Thyroid gland (tissue), 4 donors: ENCODE results near the gene PI16. TPM values are rescaled to one million over a fixed set of nuclear protein-coding genes. Genes with fewer than 3 reads are reported as not detected.
A peak's percentile ranks its signal among the peaks of the same experiment; 100 is the strongest.

ENCODE experiments used
- DNase-seq, 2 donors: peaks; one replicate each; pipeline ENCODE4 v3.0.0-alpha.2; 2019
- H3K27ac ChIP-seq, 3 donors: fragments of 200-600 bp; sonication (generic); 1 replicate in 2 of 3; 2 replicates in 1 of 3; pipeline ENCODE4 v1.5.1; 2016 to 2019; ENCODE audit warnings: mild to moderate bottlenecking in 1 of 3, moderate library complexity in 1 of 3
- H3K27me3 ChIP-seq: fragments of 200-600 bp; sonication (generic); one replicate; pipeline ENCODE4 v1.5.1; 2019
- H3K36me3 ChIP-seq, 2 donors: fragments of 200-600 bp; sonication (generic); one replicate each; pipeline ENCODE4 v1.5.1; 2016 to 2019
- H3K4me1 ChIP-seq, 2 donors: fragments of 200-600 bp; sonication (generic); one replicate each; pipeline ENCODE4 v1.5.1; 2017 to 2019
- H3K4me3 ChIP-seq, 3 donors: fragments of 200-600 bp; sonication (generic); replicated peaks in 1 of 3; 1 replicate in 2 of 3; 2 replicates in 1 of 3; pipeline ENCODE4 v1.5.1; 2016; ENCODE audit warnings: mild to moderate bottlenecking in 1 of 3
- H3K9me3 ChIP-seq: fragments of 200-600 bp; sonication (generic); one replicate; pipeline ENCODE4 v1.5.1; 2017
- CTCF ChIP-seq, 6 experiments: fragments of 200-600 bp in 3 of 6; fragments of 450-650 bp in 3 of 6; sonication (generic) in 3 of 6; IDR thresholded peaks; one replicate each; pipeline ENCODE4 v1.5.1; 2016 to 2019; ENCODE audit warnings: antibody characterized with exemption in 6 of 6, mild to moderate bottlenecking in 2 of 6, inconsistent platforms in 1 of 6, moderate library complexity in 1 of 6
- POLR2A ChIP-seq, 2 donors: fragments of 450-650 bp; IDR thresholded peaks; one replicate each; pipeline ENCODE4 v1.6.1; 2017; ENCODE audit warnings: antibody characterized with exemption in 2 of 2, mild to moderate bottlenecking in 2 of 2, moderate library complexity in 1 of 2
- WGBS, 2 donors: methylation state at CpG; one replicate each; pipeline ENCODE4 v1.1.5; 2017; 5-methylcytosine and 5-hydroxymethylcytosine counted together
- intact Hi-C: fragments of 100-400 bp; cut with DNase I; formaldehyde crosslinking; loops from one replicate; pipeline ENCODE4 v1.15.1; 2023
- total RNA-seq, 4 donors: library from RNA; depleted of rRNA; stranded (reverse); fragments of >200 nt; gene quantifications; one replicate each; pipeline ENCODE4 v1.2.3, GENCODE V29; 2016

The PI16 gene
- total RNA-seq, 4 donors from 2014 or later = 5.1 to 22.9 (median 9.1) TPM

DNA sequence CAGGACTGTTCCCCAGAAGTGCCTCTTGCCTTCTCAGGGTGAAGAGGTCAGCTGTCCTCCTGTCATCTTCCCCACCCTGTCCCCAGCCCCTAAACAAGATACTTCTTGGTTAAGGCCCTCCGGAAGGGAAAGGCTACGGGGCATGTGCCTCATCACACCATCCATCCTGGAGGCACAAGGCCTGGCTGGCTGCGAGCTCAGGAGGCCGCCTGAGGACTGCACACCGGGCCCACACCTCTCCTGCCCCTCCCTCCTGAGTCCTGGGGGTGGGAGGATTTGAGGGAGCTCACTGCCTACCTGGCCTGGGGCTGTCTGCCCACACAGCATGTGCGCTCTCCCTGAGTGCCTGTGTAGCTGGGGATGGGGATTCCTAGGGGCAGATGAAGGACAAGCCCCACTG lies 9.8 kb downstream of the PI16 start:
- TF ChIP-seq POLR2A (IDR thresholded peaks at IDR 0.05) (no peak), CTCF (IDR thresholded peaks at IDR 0.05) (no peak)
- Histone ChIP-seq H3K27me3 (no peaks in the 10 kb centered on the region), H3K36me3 (peaks cover 24 to 25% of the 10 kb centered on the region in 2 donors), H3K4me1 (peaks cover 25 to 39% of the 10 kb centered on the region in 2 donors), H3K9me3 (no peaks in the 10 kb centered on the region), H3K4me3 (no peak overlapping the region), H3K27ac (peak overlapping the region; percentile 45 to 75 (median 53))
- DNase-seq = peak; percentile 54
- WGBS, 2 donors = 50 to 53% methylated on average over 6 of the region's 6 CpGs
- intact Hi-C loops = no loop called here

DNA sequence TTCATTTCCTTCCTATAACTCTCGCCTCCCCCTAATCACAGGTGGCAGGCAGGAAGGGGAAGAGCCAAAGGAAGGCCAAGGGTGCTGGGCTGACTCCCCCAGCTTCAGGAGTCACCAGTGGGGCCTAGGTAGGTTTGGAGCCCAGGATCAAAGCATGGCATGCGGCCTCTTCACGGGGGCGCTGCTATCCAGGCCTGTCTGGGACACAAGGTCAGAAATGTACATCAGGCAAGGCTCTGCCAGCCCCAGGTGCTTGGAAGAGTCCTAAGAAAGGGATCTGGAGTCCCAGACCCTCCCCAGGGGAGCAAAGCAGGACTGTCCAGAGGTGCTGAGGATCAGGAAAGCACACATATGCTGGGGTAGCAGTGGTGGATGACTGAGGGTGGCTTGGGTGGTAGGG lies 10.4 kb downstream of the PI16 start:
- H3K4me1 ChIP-seq = peaks cover 31 to 45% of the 10 kb centered on the region in 2 donors
- peaks cover 30% of the 10 kb centered on the region in 2 donors for H3K36me3 ChIP-seq
- intact Hi-C loops = loop anchor here (5.0 kb wide), 1 partner anchor 53 kb away; no protein-coding TSS in a partner anchor
- H3K27ac ChIP-seq = peak overlapping the region; percentile 45 to 75 (median 53)
- no peaks in the 10 kb centered on the region for H3K27me3 ChIP-seq
- no peaks in the 10 kb centered on the region for H3K9me3 ChIP-seq
- H3K4me3 ChIP-seq = no peak overlapping the region
- no peak for DNase-seq
- 67 to 79% methylated on average over 4 of the region's 4 CpGs for WGBS, 2 donors
- no peak for TF ChIP-seq POLR2A (IDR thresholded peaks at IDR 0.05)
- TF ChIP-seq CTCF (IDR thresholded peaks at IDR 0.05) = no peak

- Histone ChIP-seq H3K27ac (no peak overlapping the region), H3K9me3 (no peaks in the 10 kb centered on the region), H3K27me3 (no peaks in the 10 kb centered on the region), H3K4me1 (peaks cover 54 to 61% of the 10 kb centered on the region in 2 donors), H3K36me3 (peaks cover 47 to 54% of the 10 kb centered on the region in 2 donors), H3K4me3 (no peak overlapping the region)
- intact Hi-C loops = loop anchor here (5.0 kb wide), 1 partner anchor 55 kb away; no protein-coding TSS in a partner anchor
- TF ChIP-seq CTCF (IDR thresholded peaks at IDR 0.05) (no peak), POLR2A (IDR thresholded peaks at IDR 0.05) (no peak)
- 86 to 92% methylated on average over 2 to 3 of the region's 3 CpGs for WGBS, 2 donors
- no peak for DNase-seq
These were observed 12.8 kb downstream of the PI16 start for GRCh38 chr6:36967301-36967700.

DNA sequence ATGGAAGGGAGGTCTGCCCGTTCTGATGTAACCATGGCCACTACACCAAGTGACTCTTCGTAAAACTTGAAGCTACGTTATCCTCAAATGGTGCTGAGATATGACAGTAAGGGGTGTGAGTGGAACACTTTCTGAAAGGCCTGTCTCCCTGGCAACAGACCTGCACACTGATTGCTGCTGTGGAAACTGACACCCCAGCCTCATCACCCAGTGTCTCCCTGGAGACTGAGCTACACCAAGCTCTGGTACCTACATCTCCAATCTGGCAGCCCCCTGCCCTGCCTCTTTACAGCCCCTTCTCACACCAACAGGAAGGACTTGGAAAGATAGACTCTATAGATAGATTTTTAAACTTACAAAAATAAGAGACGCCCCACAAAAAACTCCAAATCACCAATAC lies 13.2 kb downstream of the PI16 start:
- H3K36me3 ChIP-seq = peaks cover 47 to 58% of the 10 kb centered on the region in 2 donors
- DNase-seq = no peak
- intact Hi-C loops = loop anchor here (5.0 kb wide), 1 partner anchor 55 kb away; no protein-coding TSS in a partner anchor
- no peak overlapping the region for H3K4me3 ChIP-seq
- H3K27ac ChIP-seq = no peak overlapping the region
- peaks cover 59 to 66% of the 10 kb centered on the region in 2 donors for H3K4me1 ChIP-seq
- no peaks in the 10 kb centered on the region for H3K27me3 ChIP-seq
- TF ChIP-seq CTCF (IDR thresholded peaks at IDR 0.05) = no peak
- TF ChIP-seq POLR2A (IDR thresholded peaks at IDR 0.05) = no peak
- H3K9me3 ChIP-seq = no peaks in the 10 kb centered on the region
- WGBS, 2 donors = 76 to 87% methylated on average over 4 of the region's 4 CpGs

- no peaks in the 10 kb centered on the region for H3K27me3 ChIP-seq
- no peak overlapping the region for H3K4me3 ChIP-seq
- H3K4me1 ChIP-seq = peaks cover 62 to 67% of the 10 kb centered on the region in 2 donors
- peak overlapping the region in 2 of 3 donors; percentile 7 to 70 for H3K27ac ChIP-seq
- intact Hi-C loops = loop anchor here (5.0 kb wide), 1 partner anchor 56 kb away; no protein-coding TSS in a partner anchor
- H3K9me3 ChIP-seq = no peaks in the 10 kb centered on the region
- peaks cover 47 to 62% of the 10 kb centered on the region in 2 donors for H3K36me3 ChIP-seq
- 87 to 90% methylated on average over 15 to 16 of the region's 16 CpGs for WGBS, 2 donors
- DNase-seq = no peak
- TF ChIP-seq CTCF (IDR thresholded peaks at IDR 0.05) (no peak), POLR2A (IDR thresholded peaks at IDR 0.05) (no peak)
These were observed 13.9 kb downstream of the PI16 start for GRCh38 chr6:36968266-36968977.
